GOT3 (cell line): ENCODE results near the gene ACD.

Experiments
- DNase-seq: peaks from one replicate; lab custom pipeline; 2025; ENCODE audit warnings: mixed read lengths; lab: John Stamatoyannopoulos, UW

Gene ACD

GRCh38 chr16:67647681-67648080 is 12.4 kb downstream of the ACD start:
- no peak for DNase-seq

DNA sequence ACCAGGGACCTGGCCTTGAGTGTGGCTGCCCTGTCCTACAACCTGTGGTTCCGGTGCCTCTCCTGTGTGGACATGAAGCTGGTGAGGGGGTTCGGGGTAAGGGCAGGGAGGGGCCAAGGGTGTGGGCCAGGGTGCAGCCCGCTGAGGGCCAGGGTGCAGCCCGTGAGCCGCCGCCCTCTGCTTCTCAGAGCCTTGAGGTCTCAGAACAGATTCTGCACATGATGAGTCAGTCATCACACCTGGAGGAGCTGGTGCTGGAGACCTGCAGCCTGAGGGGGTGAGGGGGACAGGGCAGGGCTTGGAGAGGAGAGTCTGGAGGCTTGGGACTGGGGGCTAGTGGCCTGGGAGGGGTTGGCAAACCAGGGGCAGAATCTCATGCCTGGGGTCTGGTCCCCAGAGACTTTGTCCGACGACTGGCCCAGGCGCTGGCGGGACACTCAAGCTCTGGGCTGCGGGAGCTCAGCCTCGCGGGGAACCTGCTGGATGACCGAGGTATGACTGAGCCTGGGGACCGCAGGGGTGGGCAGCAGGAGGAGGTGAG is 12.9 kb downstream of the ACD start:
- no peak for DNase-seq

- no peak for DNase-seq
Observed at GRCh38 chr16:67645397-67646121, 14.5 kb downstream of the ACD start.

DNA sequence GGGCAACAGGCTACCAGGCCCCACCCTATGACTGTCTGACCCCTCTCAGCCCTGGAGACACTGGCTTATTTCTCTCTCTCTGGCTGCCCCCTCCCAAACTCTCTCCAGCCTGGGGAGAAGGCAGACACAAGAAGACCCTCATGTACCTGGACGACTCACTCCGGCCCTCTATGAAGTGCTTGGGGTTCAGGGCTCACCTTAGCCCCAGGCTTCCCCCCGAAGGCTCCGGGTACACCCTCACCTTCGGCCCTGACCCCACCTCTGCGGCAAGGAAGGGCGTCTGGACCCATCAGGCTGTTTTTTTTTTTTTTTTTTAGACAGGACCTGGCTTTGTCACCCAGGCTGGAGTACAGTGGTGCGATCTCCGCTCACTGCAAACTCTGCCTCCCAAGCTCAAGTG is 16.0 kb downstream of the ACD start:
- no peak for DNase-seq

DNA sequence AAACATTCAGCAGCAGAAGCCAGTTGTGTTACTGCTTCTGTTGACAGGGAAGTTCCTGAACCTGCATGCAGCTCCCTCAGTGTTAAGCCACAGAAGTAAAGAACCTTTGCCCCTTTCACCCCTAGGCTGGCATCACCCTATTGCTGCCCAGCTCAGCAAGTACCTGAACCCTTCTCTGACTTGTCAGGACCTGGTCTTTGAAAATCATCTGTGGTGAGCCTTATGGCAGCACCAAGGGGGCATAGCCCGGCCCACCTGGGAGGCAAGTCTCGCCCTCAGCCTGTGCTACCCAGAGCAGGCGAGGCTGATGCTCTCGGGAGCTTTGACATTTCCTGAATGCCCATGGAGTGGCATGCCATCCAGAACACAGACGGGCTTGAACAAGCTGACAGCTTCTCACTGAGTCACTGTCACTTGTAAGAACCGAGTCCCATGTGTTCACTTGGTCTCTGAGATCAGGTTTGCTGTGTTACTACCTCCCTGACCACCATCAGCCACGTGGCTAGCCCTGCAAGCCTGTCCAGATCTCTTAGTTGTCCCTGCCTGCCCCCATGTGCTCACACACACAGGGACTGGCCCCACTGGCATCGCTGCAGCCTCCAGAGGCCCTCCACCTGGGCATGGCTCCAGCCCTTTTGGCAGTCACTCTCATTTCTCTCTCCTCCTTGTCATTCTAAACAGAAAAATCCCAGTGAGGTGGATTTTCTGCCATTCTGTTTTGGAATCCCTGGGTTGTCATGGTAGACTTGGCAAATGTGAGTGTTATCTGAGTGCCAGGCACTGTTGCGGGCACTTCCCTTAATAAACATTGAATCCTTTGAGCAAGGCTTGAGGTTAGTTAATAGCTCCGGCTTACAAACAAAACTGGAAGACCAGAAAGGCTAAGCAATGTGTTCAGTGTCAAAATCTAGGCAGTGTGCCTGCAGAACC is 18.0 kb downstream of the ACD start:
- DNase-seq, result no peak

DNA sequence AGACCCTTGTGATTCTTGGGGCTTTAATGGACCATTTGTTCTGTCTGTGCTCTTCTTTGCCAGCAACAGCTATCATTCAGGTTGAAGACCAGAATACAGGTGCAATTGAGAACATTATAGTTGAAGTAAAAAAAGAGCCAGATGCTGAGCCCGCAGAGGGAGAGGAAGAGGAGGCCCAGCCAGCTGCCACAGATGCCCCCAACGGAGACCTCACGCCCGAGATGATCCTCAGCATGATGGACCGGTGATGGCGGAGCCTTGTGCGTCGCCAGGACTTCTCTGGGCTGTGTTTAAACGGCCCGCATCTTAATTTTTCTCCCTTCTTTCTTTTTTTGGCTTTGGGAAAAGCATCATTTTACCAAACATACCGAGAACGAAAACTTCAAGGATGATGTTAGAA is 22.4 kb downstream of the ACD start:
- DNase-seq, result no peak

DNA sequence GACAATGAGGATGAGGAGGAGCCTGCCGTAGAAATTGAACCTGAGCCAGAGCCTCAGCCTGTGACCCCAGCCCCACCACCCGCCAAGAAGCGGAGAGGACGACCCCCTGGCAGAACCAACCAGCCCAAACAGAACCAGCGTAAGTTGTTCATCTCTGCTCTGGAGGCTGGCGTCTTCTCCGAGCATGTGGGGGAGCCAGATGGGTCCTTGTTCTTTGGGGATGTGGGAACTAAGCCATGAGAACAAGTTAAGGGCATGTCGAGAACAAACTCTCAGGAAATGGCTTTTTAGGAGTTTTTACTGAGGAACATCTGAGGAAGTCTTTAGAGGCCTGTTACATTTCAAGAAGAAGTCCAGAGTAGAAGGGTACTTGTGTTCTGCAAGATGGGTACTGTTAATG is 23.3 kb downstream of the ACD start:
- no peak for DNase-seq

GRCh38 chr16:67632415-67633172 is 27.5 kb downstream of the ACD start:
- DNase-seq, result no peak

DNA sequence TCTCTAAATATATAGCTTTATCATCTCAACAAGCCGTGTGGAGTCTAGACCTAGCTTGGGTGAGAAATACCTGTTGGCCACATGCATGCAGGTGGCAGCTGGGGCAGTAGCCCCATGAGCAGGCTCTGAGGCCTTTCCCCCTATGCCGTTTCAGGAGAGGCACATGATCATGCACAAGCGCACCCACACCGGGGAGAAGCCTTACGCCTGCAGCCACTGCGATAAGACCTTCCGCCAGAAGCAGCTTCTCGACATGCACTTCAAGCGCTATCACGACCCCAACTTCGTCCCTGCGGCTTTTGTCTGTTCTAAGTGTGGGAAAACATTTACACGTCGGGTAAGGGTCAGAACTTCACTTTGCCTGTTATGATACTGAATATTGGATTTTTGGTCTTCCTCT is 31.8 kb downstream of the ACD start:
- DNase-seq, result no peak

- DNase-seq, result no peak
Observed at GRCh38 chr16:67613808-67614207, 46.3 kb downstream of the ACD start.

DNA sequence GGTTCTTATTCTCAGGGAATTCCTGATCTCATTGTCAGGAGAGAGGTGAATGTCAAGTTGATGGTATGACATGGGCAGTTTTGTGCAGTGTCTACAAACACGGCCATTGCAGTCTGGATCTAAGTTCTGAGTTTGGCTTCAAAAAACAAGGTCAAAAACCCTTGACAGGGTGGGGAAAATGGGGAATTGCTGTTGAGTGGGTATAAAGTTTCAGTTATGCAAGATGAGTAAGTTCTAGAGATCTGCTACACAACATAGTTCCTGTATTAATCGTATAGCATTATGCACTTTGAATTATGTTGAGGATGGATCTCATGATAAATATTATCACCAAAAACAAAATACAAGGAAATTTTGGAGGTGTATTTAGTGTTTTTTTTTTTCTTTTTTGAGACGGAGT is 51.7 kb downstream of the ACD start:
- DNase-seq, result no peak
